HG02943 (cell line): ENCODE results near the gene VAV2.

Experiments
- ATAC-seq: cut with Tn5 transposase; IDR thresholded peaks from one replicate; pipeline ENCODE4 v1.9.1; 2021; ENCODE audit warnings: mild to moderate bottlenecking, low read depth, moderate library complexity; ENCODE audit not compliant: unreplicated experiment

Gene VAV2

DNA sequence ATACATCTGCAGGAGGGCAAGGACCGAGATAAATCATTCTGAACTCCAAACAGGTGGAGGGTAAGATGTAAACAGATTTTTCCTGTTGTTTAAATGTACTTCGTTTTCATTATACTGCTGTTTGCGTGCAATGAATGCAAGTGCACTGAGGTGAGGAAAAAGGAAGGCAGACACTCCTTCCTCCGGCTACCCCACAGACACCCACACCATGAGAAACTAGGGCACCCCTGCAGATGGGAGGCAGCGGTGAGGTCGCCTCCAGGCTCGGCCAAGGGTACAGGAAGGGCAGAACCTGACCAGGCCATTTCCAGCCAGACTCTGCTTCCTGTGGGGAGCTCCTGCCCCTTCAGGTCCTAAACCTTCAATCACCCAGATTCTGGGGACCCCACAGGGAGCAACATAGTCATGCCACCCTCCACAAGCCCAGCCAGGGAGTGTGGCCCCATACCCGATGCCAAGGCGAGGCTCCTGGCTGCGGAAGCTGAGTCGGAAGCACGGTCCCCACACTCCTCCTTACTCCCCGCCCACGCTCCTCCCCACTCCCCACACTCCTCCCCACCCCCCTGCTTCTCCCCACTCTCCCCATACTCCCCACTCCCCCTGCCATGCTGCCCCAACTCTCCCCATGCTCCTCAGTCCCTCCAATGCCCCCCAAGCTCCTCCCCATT is 37.1 kb downstream of the VAV2 start:
- no peak for ATAC-seq

DNA sequence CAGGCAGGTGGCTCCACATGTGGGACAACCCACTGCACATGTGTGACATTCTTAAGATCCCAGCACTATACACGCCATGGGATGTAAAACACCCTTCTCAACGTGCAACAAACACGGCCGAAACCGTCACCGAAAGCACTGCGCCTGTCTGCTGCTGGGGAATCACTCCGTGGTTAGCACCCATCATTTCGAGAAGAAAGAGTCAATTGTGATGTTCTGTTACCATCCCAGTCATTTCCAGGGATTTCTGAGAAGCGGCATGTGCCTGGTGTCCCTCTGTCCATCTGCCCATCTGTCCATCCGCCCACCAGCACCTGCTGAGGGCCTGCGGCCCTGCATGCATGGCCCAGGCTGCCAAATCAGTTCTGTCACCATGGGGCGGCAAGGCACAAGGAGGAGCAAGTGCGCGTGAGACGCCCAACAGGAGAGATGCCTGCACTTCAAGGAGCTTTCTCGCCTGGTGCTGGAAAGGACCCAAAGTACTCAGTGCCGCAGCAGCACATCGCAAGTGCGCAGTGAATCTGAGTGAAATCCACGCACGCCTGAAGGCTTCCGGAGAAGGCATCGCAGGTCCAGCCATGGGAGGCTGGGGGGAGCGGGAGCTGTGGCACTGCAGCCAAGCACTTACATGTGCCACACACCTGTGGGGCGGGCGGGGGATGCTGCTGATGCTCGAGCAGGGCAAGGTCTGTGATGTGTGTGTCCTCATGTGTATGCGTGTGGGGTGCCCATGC is 38.0 kb downstream of the VAV2 start:
- no peak for ATAC-seq

GRCh38 chr9:133953621-133953975 is 38.5 kb downstream of the VAV2 start:
- ATAC-seq, result no peak

- no peak for ATAC-seq
These were observed 39.2 kb downstream of the VAV2 start for GRCh38 chr9:133952598-133953550.

DNA sequence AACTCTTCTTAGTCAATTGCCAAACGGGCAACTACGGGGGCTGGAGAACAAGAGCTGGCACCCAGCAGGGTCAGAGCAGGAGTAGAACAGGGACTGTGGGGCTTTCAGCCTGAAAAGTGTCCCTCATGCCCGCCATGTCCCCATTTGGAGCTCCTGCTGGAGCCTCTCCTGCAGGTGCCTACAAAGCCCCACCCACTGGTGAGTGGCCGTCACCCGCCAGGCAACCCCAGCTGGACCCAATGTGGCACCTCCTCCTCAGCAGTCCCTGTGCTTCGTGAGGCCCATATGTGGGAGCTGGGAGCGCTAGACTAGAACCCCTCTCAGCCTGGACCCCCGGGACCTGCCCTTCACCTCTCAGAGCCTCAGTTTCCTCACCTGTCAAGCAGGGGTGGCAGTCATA is 40.9 kb downstream of the VAV2 start:
- ATAC-seq, result no peak

DNA sequence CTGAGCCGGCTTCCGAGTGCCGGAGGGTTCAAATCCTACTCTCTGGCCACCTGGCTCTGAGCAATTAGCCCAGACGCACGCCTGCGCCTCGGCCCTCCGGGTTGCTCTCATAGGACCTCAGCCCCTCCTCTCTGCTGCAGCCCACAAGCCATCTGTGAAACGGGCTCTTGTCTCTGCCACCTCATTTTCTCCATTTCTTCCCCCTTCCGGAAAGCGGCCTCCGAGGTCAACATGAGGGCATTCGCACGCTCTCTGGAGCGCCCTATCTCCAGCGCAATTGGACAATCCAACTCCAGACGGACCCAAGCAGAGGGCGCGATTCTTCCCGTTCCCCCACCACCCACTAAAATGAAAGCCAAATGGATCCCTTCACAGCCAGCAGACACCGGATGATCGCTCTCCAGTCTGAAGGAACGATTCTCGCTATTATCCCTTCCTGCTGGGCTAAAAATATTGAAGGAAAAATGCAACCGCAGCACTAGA is 41.5 kb downstream of the VAV2 start:
- ATAC-seq, result no peak

- ATAC-seq, result no peak
These were observed 41.9 kb downstream of the VAV2 start for GRCh38 chr9:133950192-133950591.

DNA sequence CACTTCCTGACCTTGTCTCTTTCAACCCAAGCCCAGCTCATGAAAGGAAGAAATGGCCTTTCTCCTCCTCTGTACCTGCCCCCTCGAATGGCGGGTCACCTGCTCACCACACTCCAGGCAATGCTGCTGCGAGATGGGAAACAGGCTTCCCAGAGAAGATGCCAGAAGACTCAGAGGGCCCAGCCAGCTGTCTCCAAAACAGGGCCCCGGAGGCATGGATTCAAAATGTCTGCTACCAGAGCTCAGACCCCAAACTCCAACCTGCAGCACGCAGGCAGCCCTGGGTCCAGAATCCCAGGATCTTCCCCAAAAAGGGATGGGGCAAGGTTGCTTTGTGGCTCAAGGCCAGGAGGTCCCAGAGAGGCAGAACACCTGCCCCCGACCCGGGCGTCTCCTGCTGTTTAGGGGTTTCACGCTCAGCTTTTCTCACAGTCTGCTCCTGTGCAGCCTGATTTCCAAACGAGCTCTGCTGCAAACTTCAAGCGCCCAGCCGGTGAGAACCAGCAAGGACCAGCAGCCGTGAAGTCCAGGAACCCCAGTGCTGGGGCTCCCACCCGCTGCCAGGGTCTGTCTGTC is 42.5 kb downstream of the VAV2 start:
- no peak for ATAC-seq

- no peak for ATAC-seq
These were observed 43.3 kb downstream of the VAV2 start for GRCh38 chr9:133948561-133949485.

- ATAC-seq, result no peak
These were observed 44.0 kb downstream of the VAV2 start for GRCh38 chr9:133948131-133948530.

DNA sequence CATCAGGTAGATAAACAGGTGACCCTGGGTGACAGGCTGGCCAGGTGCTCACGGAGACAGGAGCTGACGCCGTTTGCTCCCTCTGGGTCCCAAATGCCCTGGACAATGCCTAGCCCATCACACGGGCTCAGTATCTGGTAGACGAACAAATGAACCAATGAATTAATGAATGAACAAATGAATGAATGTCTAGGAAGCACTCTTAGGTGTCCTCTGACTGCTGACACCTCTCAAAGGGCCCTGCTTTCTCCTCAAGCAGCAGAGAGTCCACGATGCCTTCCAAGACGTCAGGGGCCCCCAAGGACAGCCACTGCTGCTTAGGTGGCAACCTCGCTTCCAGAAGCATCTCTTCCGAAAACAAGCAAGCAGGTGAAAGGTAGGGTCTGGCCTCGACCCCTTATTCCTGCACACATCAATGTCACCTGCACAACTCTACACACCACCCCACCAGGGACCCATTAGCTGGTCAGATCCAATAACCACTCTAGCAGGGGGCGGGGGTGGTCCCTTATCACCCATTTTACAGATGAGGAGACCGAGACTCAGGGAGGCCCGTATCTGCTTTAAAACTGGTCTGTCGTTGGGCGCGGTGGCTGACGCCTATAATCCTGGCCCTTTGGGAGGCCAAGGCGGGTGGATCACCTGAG is 45.2 kb downstream of the VAV2 start:
- no peak for ATAC-seq

DNA sequence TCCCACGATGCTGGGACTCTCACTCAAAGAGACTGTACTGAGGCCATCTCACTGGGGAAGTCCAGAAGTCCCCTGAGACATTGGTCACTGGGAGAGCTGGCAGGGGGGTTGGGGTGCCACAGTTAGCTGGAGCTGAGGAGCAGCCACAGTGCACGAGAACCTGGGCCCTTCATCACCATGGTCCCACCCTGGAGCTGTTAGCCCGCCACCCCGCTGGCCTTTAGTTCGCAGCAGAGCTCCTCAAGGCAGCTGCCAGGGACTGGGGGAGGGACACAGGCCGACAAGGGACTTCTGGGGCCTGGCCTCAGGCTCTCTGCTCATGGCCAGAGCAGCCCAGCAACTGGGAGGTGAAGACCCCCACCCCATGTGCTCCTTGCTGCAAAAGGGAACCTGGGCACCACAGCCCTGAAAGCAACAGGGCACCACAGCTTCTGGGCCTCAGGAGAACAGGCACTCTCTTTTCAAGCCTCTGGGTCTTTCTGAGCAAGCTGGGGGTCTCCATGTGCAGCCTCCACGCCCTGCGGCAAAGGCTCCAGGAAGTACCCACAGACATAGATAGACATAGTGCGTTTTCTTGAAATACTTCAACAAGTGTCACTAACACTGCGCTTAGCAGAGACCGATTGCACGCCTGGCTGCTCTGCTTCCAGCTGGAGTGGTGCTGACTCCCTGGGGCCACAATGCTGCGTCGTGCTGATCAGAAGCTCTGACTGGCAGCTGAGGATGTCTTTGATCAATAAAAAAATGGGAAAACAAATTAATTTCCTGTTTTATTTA is 46.0 kb downstream of the VAV2 start:
- ATAC-seq, result peak; percentile 46

DNA sequence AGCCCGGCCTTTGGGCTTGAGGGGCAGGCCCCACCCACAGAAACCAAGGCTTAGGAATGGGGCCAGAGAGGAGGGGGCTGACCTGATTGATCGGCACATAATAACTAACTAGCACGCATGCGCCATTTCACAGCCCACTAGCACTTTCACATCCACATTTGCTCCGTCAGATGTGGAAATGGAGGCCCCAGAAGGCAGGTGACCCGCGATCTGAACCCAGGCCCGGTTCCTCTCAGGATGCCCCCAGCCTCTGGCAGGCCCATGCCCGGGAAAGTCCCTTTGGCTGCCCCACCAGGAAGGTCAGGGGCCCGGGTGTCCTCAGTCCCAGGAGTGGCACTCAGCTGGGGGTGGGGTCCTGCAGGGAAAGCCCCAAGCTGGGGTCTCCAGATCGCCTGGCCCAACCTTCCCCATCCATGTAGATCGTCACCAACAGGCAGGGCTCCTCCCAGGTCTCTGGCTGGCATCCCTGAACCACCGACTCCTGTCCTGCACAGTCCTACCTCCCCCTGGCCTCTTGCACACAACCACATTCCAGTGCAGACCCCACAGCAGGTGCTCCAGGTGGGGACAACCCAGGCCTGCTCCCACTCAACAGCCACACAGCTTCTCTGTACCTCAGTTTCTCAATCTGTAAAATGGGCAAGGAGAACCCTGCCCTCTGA is 46.7 kb downstream of the VAV2 start:
- ATAC-seq, result peak; percentile 56

- ATAC-seq, result no peak
These were observed 47.4 kb downstream of the VAV2 start for GRCh38 chr9:133944746-133945135.

GRCh38 chr9:133943781-133944745 is 48.1 kb downstream of the VAV2 start:
- ATAC-seq, result no peak

DNA sequence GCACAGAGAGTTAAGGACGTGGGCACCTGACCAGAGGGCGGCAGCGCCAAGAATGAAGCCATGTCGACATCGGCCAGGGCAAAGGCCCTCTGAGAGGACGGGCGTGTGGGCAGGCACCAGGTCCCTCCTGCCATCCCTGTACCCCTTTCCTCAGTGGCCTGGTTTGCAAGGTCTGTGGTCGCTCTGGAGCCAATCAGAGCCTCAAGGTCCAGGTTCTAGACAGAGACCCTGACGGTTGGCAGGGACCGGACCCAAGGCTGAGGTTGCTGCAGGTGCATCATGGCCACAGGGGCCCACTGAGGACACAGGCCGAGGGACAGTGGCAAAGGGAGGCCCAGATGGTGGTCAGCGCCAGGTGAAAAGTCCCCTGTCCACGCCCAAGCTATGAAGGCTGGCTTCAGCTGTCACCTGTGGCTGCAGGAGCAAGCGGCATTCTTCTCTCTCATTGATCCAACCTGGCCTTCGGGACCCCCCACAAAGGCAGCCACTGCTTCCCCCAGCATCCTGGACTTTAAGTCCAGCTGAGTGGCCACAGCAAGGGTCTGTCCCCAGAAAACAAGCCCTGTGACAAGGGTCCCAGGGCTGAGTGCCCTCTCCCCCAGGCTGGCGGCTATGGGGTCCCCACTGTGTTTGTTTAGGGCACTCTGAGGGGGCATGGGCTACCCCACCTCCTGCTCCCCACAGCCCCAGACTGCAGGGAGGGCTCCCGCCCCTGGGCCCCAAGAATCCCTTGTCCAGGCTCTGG is 48.9 kb downstream of the VAV2 start:
- ATAC-seq, result no peak
